ENCODE results near the gene PRKRA. TPM values are rescaled to one million over a fixed set of nuclear protein-coding genes. Genes with fewer than 3 reads are reported as not detected.

The PRKRA gene
- total and polyA plus RNA-seq, 2 of the 8 experiments (the other 6 are each of a cell fraction or from before 2014, with no cell fraction given): 25.4 to 60.4 TPM

- TF ChIP-seq CHD7 (IDR thresholded peaks at IDR 0.05; ENCODE audit: insufficient replicate concordance, low read length): no peak
- TF ChIP-seq GABPA (IDR thresholded peaks at IDR 0.05; ENCODE audit: borderline replicate concordance, insufficient read depth, low read length): no peak
- no peak for TF ChIP-seq SAP30 (IDR thresholded peaks at IDR 0.05; ENCODE audit: insufficient read depth, insufficient replicate concordance, low read length)
- TF ChIP-seq POLR2AphosphoS5 (IDR thresholded peaks at IDR 0.05; ENCODE audit: low read depth, low read length): peak; percentile 57
- TF ChIP-seq POLR2A (IDR thresholded peaks at IDR 0.05; ENCODE audit: control extremely low read depth in 1 of 2, low read depth in 2 of 2, low read length in 2 of 2): peak; percentile 46 to 85
- no peak for TF ChIP-seq TCF12 (IDR thresholded peaks at IDR 0.05; ENCODE audit: low read depth, low read length)
- TF ChIP-seq CBX8 (IDR thresholded peaks at IDR 0.05; ENCODE audit: borderline replicate concordance, low read depth, low read length): no peak
- TF ChIP-seq KDM1A (IDR thresholded peaks at IDR 0.05; ENCODE audit: borderline replicate concordance, low read length): no peak
- TF ChIP-seq CTBP2 (IDR thresholded peaks at IDR 0.05; ENCODE audit: borderline replicate concordance, insufficient read depth, insufficient read length, low read length): peak; percentile 33
- TF ChIP-seq TEAD4 (IDR thresholded peaks at IDR 0.05; ENCODE audit: low read depth, low read length): no peak
Observed at GRCh38 chr2:178413472-178414265, 37.3 kb downstream of the PRKRA start (continued).

All from H1 (cell line).